HL-60 (cell line): Measurements from ENCODE around the gene TBL3.

Experiments
- DNase-seq, 2 experiments: peaks; one replicate each; pipeline ENCODE4 v3.0.0-alpha.2; 2010 to 2020; ENCODE audit warnings: low read depth in 1 of 2, low spot score in 1 of 2
- H3K27ac ChIP-seq: fragments of 250-450 bp; sonication (Bioruptor Pico); replicated peaks from 2 replicates; pipeline ENCODE4 v1.5.1; 2020; ENCODE audit warnings: mild to moderate bottlenecking, moderate library complexity
- H3K27me3 ChIP-seq: fragments of 250-450 bp; sonication (Bioruptor Pico); 2 replicates; pipeline ENCODE4 v1.5.1; 2021; ENCODE audit warnings: mild to moderate bottlenecking, moderate library complexity; ENCODE audit not compliant: insufficient read depth, poor library complexity, severe bottlenecking
- H3K4me3 ChIP-seq: replicated peaks from 2 replicates; pipeline ENCODE4 v1.5.1; 2011; ENCODE audit warnings: mild to moderate bottlenecking, control low read depth, low read length; ENCODE audit not compliant: insufficient read depth
- CTCF ChIP-seq: IDR thresholded peaks from one replicate; pipeline ENCODE4 v1.5.1; 2011; ENCODE audit warnings: low read length, control low read depth, inconsistent platforms; ENCODE audit not compliant: insufficient read depth
- GABPA ChIP-seq: IDR thresholded peaks from 2 replicates; pipeline ENCODE4 v1.6.1; 2012; ENCODE audit warnings: low read depth
- POLR2AphosphoS5 ChIP-seq: IDR thresholded peaks from 2 replicates; pipeline ENCODE4 v1.6.1; 2012; ENCODE audit warnings: low read depth
- REST ChIP-seq: IDR thresholded peaks from 2 replicates; pipeline ENCODE4 v1.6.1; 2012; ENCODE audit warnings: low read depth; ENCODE audit not compliant: insufficient replicate concordance
- SPI1 ChIP-seq: IDR thresholded peaks from 2 replicates; pipeline ENCODE4 v1.6.1; 2012; ENCODE audit warnings: low read depth, mild to moderate bottlenecking, borderline replicate concordance

The TBL3 gene

GRCh38 chr16:1946495-1947368 is 25.1 kb upstream of the TBL3 start:
- no peak for DNase-seq

GRCh38 chr16:1947369-1947670 is 24.5 kb upstream of the TBL3 start:
- DNase-seq, result no peak
- Histone ChIP-seq H3K27ac (no peak overlapping the region), H3K4me3 (no peak overlapping the region), H3K27me3 (no peaks in the 10 kb centered on the region)
- TF ChIP-seq POLR2AphosphoS5 (no peak), SPI1 (no peak), CTCF (no peak), GABPA (no peak), REST (no peak)

More at GRCh38 chr16:1946495-1947368, 25.1 kb upstream of the TBL3 start:
- Histone ChIP-seq H3K27me3 (no peaks in the 10 kb centered on the region), H3K4me3 (no peak overlapping the region), H3K27ac (no peak overlapping the region)
- no peak for TF ChIP-seq GABPA
- no peak for TF ChIP-seq CTCF
- TF ChIP-seq POLR2AphosphoS5, result no peak
- TF ChIP-seq SPI1, result no peak
- no peak for TF ChIP-seq REST

- no peak for DNase-seq
- Histone ChIP-seq H3K27me3 (no peaks in the 10 kb centered on the region), H3K27ac (no peak overlapping the region), H3K4me3 (no peak overlapping the region)
- TF ChIP-seq GABPA (no peak), POLR2AphosphoS5 (no peak), REST (no peak)
Measured at GRCh38 chr16:1949507-1949906, 22.3 kb upstream of the TBL3 start.
